GM20000 (cell line): Measurements from ENCODE around the gene MARCKS.
A peak's percentile ranks its signal among the peaks of the same experiment; 100 is the strongest.

Experiments
- DNase-seq: peaks from one replicate; pipeline ENCODE4 v3.0.0; 2012; ENCODE audit warnings: low spot score
- CTCF ChIP-seq: IDR thresholded peaks from 2 replicates; pipeline ENCODE4 v1.5.1; 2012; ENCODE audit warnings: mild to moderate bottlenecking, control low read depth; ENCODE audit errors: extremely low read depth, missing control alignments

Gene MARCKS

GRCh38 chr6:113857556-113858479 is 673 bp downstream of the MARCKS start:
- peak; percentile 50 for DNase-seq

GRCh38 chr6:113858480-113859348 is 1.6 kb downstream of the MARCKS start:
- peak; percentile 99 for DNase-seq
- peak; percentile 90 for TF ChIP-seq CTCF

More at GRCh38 chr6:113857556-113858479, 673 bp downstream of the MARCKS start:
- TF ChIP-seq CTCF, result no peak

GRCh38 chr6:113859349-113860180 is 2.4 kb downstream of the MARCKS start:
- TF ChIP-seq CTCF, result no peak
- peak; percentile 63 for DNase-seq

- no peak for TF ChIP-seq CTCF
- peak; percentile 18 for DNase-seq
These were observed 3.2 kb downstream of the MARCKS start for GRCh38 chr6:113860181-113860955.

GRCh38 chr6:113862112-113862511 is 5.0 kb downstream of the MARCKS start:
- no peak for TF ChIP-seq CTCF
- no peak for DNase-seq

GRCh38 chr6:113870917-113871316 is 13.8 kb downstream of the MARCKS start:
- DNase-seq, result no peak
- no peak for TF ChIP-seq CTCF
